ENCODE data around the gene KCNK10.

Gene KCNK10

DNA sequence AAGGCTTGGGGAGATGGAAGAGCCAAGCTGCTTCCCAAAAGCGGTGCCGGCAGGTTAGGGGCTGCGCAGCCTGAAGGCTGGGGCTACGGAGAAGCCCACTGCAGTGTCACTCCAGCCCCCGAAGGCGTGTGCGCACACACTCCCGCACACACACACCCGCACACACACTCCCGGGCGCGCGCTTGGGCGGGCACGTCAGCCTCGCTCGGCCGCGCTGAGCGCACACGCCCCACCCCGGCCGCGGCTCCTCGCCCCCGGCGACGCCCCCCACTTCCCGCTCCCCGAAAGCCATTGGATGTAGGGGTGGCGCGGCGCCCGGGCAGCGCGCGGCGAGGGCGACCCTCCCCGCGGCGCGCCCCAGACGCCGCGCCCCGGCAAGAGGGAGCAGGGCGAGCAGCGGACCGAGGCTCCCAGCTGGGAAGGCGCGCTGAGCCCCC lies at the start of gene KCNK10:
TSS of gene KCNK10 (minus strand) at position 184 of the 437 bp plus-strand sequence. CDS start 471 bp downstream, outside the sequence.
- DNase-seq (ENCODE audit: low read depth), result no peak

DNA sequence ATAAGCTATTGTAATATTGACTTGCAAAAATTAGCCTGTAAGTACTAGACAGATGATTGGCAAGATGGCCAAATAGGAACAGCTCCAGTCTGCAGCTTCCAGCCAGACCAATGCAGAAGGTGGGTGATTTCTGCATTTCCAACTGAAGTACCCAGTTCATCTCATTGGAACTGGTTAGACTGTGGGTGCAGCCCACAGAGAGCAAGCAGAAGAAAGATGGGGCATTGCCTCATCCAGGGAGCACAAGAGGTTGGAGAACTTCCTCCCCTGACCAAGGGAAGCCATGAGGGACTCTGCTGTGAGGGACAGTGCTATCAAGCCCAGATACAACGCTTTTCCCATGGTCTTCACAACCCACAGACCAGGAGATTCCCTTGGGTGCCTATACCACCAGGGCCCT lies 46.4 kb upstream of the KCNK10 start:
- DNase-seq (ENCODE audit: low read depth), result no peak

DNA sequence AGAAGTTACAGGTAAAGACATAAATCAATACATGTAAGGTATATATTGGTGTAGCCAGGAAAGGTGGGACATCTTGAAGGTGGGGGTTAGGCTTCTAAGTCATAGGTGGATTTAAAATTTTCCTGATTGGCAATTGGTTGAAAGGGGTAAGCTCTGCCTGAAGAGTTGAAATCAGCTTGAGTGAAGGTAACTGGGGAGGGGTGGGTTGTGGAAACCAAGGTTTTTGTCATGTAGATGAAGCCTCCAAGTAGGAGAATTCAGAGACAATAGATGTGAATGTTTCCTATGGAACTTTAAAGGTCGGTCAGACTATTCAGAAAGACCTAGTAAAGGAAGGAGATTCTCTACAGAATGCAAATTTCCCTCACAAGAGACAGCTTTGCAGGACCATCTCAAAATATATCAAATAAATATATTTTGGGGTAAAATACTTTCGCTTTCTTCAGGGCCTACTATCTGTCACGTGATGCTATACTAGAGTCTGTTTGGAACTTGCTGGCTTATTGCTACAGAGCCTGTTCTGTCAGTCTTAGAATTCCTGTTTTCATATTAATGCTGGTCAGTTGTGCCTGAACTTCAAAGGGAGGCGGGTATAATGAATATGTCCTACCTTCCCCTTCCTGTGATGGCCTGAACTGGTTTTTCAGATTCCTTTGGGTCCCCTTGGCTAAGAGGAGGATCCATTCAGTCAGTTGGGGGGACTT lies 41.8 kb upstream of the KCNK10 start:
- no peak for DNase-seq (ENCODE audit: low read depth)

DNA sequence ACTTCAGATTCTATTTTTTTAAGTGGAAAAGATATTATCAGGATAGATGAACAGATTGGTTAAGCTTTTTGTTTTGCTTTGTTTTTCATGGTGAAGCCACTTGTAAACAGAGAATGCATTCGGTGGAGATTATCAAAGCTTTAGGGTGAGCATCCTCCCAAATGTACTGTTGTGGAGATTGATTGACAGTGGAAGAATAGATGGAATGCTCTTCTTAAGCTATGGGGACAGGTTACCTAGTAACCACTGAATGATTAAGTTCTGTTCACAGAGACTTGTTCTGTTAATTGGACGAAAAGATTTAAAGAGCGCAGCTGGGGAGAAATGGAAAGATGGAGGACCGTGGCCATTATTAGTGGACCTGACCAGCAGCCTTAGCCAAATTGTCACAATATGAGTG lies 40.6 kb upstream of the KCNK10 start:
- DNase-seq (ENCODE audit: low read depth), result no peak

- no peak for DNase-seq (ENCODE audit: low read depth)
These were observed 36.4 kb upstream of the KCNK10 start for GRCh38 chr14:88359500-88359899.

- no peak for DNase-seq (ENCODE audit: low read depth)
These were observed 31.3 kb upstream of the KCNK10 start for GRCh38 chr14:88354358-88354757.

DNA sequence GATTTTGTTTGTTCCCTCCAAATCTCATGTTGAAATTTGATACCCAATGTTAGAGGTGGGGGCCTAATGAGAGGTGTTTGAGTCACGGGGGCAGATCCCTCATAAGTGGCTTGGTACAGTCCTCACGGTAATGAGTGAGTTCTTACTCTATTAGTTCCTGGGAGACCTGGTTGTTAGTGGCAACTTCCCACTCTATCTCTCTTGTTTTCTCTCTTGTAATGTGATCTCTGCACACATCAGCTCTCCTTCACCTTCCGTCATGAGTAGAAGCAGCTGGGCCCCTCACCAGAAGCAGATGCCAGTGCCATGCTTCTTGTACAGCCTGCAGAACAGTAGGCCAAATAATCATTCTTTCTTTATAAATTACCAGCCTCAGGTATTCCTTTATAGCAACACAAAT lies 29.6 kb upstream of the KCNK10 start:
- DNase-seq (ENCODE audit: low read depth), result no peak

GRCh38 chr14:88351966-88352691 lies 29.1 kb upstream of the KCNK10 start:
- no peak for DNase-seq (ENCODE audit: low read depth)

DNA sequence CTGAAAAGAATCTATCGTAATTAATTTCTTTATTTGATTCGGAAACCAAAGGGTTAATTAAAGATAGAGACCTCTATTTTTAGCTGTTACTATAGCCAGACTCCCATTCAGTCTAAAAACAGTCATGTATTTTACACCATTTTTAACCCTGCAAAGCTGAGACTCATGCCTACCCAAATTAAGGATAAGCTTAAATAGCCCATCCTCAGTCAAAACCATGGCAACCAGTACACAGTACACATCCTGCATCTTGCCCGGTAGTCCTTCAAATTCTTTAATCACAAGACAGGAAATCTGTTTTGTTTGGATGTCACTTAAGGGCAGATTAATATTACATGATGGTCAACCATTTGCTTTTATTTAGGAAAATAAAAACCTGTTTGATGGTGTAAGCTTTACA lies 25.5 kb upstream of the KCNK10 start:
- no peak for DNase-seq (ENCODE audit: low read depth)

GRCh38 chr14:88346048-88346639 lies 23.1 kb upstream of the KCNK10 start:
- no peak for DNase-seq (ENCODE audit: low read depth)

DNA sequence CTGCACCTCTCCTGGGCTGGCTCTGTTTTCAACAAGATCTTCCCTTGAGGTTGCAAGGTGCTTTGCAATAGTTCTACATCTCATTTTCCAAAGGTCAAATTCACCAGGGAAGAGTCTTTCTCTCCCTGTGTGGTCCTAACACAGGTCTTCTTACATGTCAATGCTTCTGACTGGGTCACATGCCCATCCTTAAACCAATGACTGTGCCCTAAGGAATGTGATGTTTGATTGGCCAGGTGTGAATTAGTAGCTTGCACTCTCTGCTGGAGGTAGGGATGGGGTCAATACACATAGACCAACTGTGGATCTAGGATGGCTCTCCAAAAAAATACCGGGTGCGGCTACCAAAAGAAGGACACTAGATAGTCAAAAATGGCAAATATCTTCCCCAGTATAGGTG lies 19.9 kb upstream of the KCNK10 start:
- no peak for DNase-seq (ENCODE audit: low read depth)

DNA sequence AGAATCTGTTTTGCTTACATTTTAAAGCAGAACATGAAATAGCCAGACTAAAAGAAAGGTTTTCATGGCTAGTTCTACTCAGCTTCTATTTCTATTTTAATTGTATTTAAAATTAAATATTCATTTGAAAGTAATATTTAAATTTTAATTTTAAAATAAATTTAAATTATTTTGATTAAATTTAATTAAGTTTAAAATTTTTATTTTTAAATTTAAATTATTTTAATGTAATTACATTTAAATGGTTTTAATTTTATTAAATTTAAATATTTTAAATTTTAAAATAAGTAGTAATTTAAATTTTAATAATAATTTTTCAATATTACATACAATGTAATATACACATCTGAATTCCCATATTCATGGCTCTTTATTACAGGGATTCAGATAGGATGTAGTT lies 17.3 kb upstream of the KCNK10 start:
- DNase-seq (ENCODE audit: low read depth), result no peak

DNA sequence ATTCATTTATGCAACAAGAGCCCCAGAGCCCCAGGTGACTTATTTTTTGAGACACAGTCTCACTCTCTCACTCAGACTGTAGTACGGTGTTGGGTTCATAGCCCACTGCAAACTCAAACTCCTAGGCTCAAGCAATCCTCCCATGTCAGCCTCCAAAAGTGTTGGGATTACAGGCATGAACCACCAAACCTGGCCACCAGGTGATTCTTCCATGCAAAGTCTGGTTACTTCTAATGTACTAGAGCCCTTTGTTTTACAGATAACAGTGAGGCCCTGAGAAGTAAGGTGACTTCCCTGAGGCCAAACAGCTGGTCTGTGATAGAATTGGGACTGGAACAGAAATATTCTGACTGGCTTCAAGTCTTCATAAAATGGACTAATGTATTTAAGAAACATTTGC lies 10.0 kb upstream of the KCNK10 start:
- DNase-seq (ENCODE audit: low read depth), result no peak

DNA sequence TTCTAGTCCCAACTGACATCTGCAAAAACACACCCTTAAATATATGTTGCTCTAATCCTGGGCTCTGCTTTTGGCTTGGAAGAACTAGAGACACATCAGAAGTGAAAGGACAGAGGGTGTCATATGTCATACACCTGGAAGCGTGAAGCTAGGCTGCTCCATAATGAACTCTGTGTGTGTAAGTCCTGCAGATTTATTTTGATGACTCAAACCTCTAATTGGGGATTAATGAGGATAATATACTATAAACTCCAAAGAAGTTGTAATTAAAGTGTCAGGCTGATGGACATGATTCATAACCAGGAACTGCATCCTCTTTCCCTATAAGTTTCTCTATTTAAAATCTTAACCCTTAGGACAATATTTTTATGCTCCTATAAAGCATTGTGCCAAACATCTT lies 4.4 kb upstream of the KCNK10 start:
- no peak for DNase-seq (ENCODE audit: low read depth)

GRCh38 chr14:88326352-88327103 lies 3.5 kb upstream of the KCNK10 start:
- DNase-seq (ENCODE audit: low read depth), result no peak

- DNase-seq (ENCODE audit: low read depth), result no peak
These were observed 2.8 kb upstream of the KCNK10 start for GRCh38 chr14:88325883-88326282.

DNA sequence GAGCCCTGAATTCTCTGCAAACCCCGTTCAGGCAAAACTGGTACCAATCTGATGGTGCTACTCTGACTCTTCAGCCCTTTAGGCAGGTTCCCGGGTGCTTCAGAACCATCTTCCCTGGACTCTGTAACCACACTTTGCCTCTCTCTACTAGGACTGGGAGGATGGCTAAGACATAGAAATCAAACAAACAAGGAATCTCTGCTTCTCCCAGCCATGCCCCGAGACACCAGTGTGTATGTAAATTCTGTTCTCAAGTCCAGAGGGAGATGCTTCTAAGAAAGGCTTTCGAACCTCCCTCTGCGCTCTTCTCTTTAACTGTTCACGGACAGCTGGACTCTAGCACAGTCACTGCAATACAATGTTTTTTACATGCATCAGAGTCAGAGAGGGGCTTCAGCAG lies 1.9 kb upstream of the KCNK10 start:
- no peak for DNase-seq (ENCODE audit: low read depth)

- no peak for DNase-seq (ENCODE audit: low read depth)
These were observed 1.4 kb upstream of the KCNK10 start for GRCh38 chr14:88324491-88324890.

GRCh38 chr14:88323523-88324199 lies 592 bp upstream of the KCNK10 start:
- no peak for DNase-seq (ENCODE audit: low read depth)

DNA sequence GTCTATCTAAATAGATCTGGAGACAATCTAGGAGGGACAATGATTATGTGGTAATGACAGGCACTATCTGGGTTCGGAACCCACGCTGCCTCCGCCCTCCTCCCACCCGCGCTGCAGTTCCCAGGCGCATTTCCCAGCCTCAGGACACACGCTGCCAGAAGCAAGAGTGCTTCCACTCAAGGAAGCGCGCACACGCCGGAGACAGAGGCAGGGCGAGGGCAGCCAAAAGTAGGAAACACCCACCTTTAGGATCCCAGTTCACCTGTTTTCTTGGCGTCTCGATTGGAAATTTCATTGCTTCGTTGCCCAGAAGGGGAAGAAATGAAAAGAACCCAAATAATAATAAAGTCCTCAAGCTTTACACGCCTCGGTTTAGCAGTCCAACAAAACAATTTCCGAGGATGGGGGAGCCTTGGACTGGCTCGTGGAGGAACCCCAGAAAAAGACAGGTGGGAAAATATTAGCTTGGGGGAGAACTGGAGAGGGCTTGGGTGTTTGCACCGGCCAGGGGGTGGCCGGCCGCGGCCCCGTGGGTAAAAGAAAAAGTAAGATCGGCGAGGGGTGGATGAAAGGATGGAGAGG lies 474 bp downstream of the KCNK10 start:
- DNase-seq (ENCODE audit: low read depth), result no peak

DNA sequence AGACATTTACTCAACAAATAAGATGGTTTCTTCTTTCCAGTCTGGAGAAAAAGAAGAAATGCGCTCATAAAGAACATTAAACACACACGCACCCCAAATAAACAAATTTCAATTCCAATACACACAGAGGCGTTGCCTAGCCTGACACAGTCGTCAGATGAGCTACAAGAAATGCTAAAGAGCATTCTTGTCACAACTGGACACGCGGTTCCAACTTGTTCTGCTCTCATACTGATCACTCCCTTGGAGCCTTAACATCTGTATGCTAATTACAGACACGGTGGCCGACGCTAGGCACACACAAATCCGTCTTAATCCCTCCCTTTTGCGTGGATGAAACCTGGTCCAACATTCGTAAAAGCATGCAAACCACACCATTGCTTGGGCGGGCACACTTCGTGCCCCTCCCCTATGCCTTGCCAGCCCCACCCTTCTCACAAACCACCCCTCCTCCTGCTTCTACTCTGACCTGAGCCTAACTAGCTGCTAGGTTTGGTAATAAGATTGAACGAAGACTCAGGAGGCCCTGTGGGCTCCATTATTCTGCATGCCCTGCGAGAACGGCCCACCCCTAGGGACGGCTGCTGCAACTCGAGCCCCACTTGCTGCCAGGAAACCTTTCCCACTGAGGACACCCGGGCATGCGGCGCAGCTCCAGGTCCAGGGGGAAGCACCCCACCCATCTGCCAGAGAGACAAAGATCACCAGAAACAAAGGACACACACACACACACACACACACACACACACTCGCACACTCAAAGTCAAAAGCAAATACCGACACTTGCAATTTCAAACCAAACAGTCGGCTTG lies 1.2 kb downstream of the KCNK10 start:
- no peak for DNase-seq (ENCODE audit: low read depth)
